Mammary epithelial cell (primary cell): ENCODE results near the gene UBE2C.

Source experiments
- CTCF ChIP-seq, 2 donors: IDR thresholded peaks in 1 of 2; conservative IDR thresholded peaks in 1 of 2; 2 replicates each; pipeline ENCODE4 v1.5.1; 2011 to 2012; ENCODE audit warnings: inconsistent platforms in 2 of 2, low read length in 2 of 2, mild to moderate bottlenecking in 2 of 2, control low read depth in 1 of 2, low read depth in 1 of 2; ENCODE audit not compliant: insufficient read depth in 1 of 2; ENCODE audit errors: extremely low read depth in 1 of 2
- EZH2 ChIP-seq: IDR thresholded peaks from 2 replicates; pipeline ENCODE4 v1.6.1; 2012; ENCODE audit warnings: low read length, inconsistent platforms, borderline replicate concordance

- peak; percentile 41 to 61 for TF ChIP-seq CTCF (conservative IDR thresholded peaks at IDR 0.05 in 1 of 2, IDR thresholded peaks at IDR 0.05 in 1 of 2; ENCODE audit: extremely low read depth in 1 of 2, insufficient read depth in 1 of 2, low read depth in 1 of 2, low read length in 2 of 2)
- TF ChIP-seq EZH2: no peak
Observed at GRCh38 chr20:45823949-45824835, 11.7 kb downstream of the UBE2C start.
